Measurements from ENCODE around the gene RPS17.

GRCh38 chr15:82548700-82549099 is 8.4 kb upstream of the RPS17 start:
- TF ChIP-seq CTCF (IDR thresholded peaks at IDR 0.05) (no peak), POLR2A (IDR thresholded peaks at IDR 0.05) (no peak)

All from sigmoid colon (tissue), 3 donors.